ENCODE data around the gene GNAL.

DNA sequence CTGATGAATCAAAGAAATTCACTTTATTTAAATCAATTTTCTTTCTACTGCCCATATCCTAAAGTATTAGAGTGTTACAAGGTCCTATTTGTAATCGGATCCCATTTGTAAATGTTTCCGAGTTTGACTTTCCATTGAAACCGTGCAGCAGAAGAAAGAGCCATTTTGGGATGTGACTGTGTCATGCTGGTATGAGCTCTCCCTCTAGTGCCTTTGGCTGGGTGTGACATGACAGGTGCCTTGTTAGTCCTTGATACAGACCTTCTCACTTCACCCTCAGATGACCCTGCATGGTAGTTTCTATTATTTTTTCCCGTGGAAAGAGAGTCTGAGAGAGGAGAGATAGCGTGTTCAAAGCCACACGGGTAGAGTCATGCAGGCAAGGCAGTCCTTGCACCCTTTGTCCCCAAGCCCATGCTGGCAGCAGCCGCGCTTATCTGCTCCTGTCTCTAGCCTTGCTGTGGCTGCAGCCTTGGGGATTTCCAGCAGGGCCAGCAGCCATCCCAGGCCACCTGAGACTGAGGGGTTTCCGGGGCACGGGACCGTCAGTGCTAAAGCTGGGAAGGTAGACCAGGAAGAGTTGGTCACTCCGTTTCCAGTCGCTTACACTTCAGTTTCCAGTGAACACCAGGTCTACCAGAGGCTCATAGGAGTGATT is 183.5 kb downstream of the GNAL start:
- peak; percentile 42 for TF ChIP-seq CTCF (IDR thresholded peaks at IDR 0.05; ENCODE audit: low read depth, low read length, missing input control)
- TF ChIP-seq GABPA (IDR thresholded peaks at IDR 0.05 in 1 of 2, conservative IDR thresholded peaks at IDR 0.05 in 1 of 2), result no peak
- TF ChIP-seq, protein P1, sequence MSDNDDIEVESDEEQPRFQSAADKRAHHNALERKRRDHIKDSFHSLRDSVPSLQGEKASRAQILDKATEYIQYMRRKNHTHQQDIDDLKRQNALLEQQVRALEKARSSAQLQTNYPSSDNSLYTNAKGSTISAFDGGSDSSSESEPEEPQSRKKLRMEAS (IDR thresholded peaks at IDR 0.05), result no peak
- no peak for TF ChIP-seq JUND (IDR thresholded peaks at IDR 0.05)
- TF ChIP-seq SP1 (IDR thresholded peaks at IDR 0.05), result no peak
- no peak for TF ChIP-seq TAF1 (conservative IDR thresholded peaks at IDR 0.05)
- peak; percentile 69 for TF ChIP-seq YY1 (IDR thresholded peaks at IDR 0.05)
- no peak for TF ChIP-seq FOXA1 (IDR thresholded peaks at IDR 0.05)
- peak; percentile 82 to 87 for TF ChIP-seq RAD21 (IDR thresholded peaks at IDR 0.05)
- no peak for TF ChIP-seq EGR1 (IDR thresholded peaks at IDR 0.05; ENCODE audit: low read depth in 2 of 2)
- TF ChIP-seq REST (IDR thresholded peaks at IDR 0.05), result no peak

Measured in liver (tissue), 3 donors.